HG03103 (cell line): ENCODE results near the gene SNX13.

Source experiments
- ATAC-seq: cut with Tn5 transposase; IDR thresholded peaks from one replicate; pipeline ENCODE4 v1.9.1; 2021; ENCODE audit warnings: low read depth; ENCODE audit not compliant: unreplicated experiment

The SNX13 gene

GRCh38 chr7:17792075-17792936, 148.0 kb downstream of the SNX13 start:
- no peak for ATAC-seq

GRCh38 chr7:17787257-17787656, 153.0 kb downstream of the SNX13 start:
- no peak for ATAC-seq

GRCh38 chr7:17786314-17786852, 153.9 kb downstream of the SNX13 start:
- no peak for ATAC-seq

GRCh38 chr7:17782216-17782549, 158.1 kb downstream of the SNX13 start:
- no peak for ATAC-seq

GRCh38 chr7:17781491-17782215, 158.6 kb downstream of the SNX13 start:
- no peak for ATAC-seq

GRCh38 chr7:17779381-17779780, 160.9 kb downstream of the SNX13 start:
- no peak for ATAC-seq

GRCh38 chr7:17774716-17775288, 165.5 kb downstream of the SNX13 start:
- ATAC-seq: no peak

GRCh38 chr7:17774248-17774647, 166.0 kb downstream of the SNX13 start:
- ATAC-seq: no peak

GRCh38 chr7:17773289-17773626, 167.0 kb downstream of the SNX13 start:
- ATAC-seq: no peak

GRCh38 chr7:17772581-17773288, 167.6 kb downstream of the SNX13 start:
- no peak for ATAC-seq

GRCh38 chr7:17771901-17772408, 168.3 kb downstream of the SNX13 start:
- ATAC-seq: no peak

GRCh38 chr7:17770710-17771375, 169.5 kb downstream of the SNX13 start:
- no peak for ATAC-seq

GRCh38 chr7:17769918-17770317, 170.4 kb downstream of the SNX13 start:
- ATAC-seq: peak; percentile 68

- no peak for ATAC-seq
These were observed 182.3 kb downstream of the SNX13 start for GRCh38 chr7:17758008-17758407.

GRCh38 chr7:17746020-17746530, 194.2 kb downstream of the SNX13 start:
- ATAC-seq: no peak

- peak; percentile 83 for ATAC-seq
These were observed 194.7 kb downstream of the SNX13 start for GRCh38 chr7:17745610-17746009.

GRCh38 chr7:17743316-17743715, 197.0 kb downstream of the SNX13 start:
- no peak for ATAC-seq

GRCh38 chr7:17741426-17741825, 198.9 kb downstream of the SNX13 start:
- no peak for ATAC-seq
